HG03066 (cell line): Measurements from ENCODE around the gene ASB18.

Experiments
- ATAC-seq: cut with Tn5 transposase; IDR thresholded peaks from one replicate; pipeline ENCODE4 v1.9.1; 2021; ENCODE audit warnings: low read depth; ENCODE audit not compliant: unreplicated experiment

ASB18 gene

GRCh38 chr2:236164925-236165841, 99.0 kb downstream of the ASB18 start:
- ATAC-seq, result no peak

GRCh38 chr2:236164201-236164924, 99.8 kb downstream of the ASB18 start:
- no peak for ATAC-seq

DNA sequence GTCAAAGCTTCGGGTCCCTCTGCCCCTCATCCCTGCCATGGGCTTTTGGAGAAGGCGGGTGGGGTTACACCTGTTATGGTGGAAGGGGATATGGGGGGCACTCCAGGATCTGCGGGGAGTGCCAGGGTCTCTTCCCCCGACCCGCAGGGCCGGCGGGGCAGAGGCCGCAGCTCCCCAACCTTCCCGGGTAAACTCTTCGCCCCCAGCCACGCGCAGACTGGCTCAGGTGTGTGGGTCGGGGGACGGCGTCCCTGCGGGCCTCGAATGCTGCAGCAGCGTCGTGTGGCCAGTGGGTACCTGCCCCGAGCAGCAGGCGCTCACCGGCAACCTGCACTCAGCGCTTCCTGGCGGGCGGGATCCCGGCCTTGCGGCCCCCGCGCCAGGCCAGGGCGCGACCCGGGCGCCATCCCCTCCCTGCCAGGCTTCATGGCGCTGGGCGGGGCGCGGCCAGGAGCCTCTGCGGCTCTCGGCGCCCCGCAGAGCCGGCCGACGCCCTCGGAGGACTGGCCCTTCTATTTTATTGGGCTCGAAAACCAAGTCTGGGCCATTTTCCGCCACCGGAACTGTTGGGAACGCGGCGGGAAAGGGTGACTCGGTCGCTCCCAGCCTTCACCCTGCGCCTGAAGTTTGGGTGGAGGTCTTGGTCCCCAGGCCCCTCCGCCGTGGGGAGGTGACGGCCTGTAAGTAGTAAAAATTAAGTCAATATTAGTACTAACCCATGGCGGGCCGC, 100.6 kb downstream of the ASB18 start:
- no peak for ATAC-seq

GRCh38 chr2:236162882-236163470, 101.2 kb downstream of the ASB18 start:
- ATAC-seq, result no peak

GRCh38 chr2:236162031-236162845, 102.0 kb downstream of the ASB18 start:
- no peak for ATAC-seq

DNA sequence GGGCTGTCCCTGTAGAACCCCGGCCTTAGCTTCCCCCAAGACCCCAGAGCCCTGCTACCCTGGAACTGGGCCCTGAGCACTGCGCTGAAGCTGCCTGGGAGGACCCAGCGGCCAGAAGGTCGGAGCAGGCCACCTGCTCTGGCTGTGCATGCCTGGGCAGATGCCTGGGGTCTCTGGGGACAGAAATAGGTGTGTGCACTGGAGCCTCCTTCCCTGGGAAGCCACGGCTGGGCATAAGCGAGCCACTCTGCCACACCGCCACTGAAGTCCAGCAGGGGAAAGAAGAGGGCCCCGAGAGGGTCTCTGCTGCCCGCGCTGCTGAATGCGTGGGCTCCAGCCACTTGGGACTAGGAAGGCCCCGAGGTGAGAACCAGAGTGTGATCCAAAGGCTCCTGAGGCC, 102.7 kb downstream of the ASB18 start:
- ATAC-seq, result no peak

DNA sequence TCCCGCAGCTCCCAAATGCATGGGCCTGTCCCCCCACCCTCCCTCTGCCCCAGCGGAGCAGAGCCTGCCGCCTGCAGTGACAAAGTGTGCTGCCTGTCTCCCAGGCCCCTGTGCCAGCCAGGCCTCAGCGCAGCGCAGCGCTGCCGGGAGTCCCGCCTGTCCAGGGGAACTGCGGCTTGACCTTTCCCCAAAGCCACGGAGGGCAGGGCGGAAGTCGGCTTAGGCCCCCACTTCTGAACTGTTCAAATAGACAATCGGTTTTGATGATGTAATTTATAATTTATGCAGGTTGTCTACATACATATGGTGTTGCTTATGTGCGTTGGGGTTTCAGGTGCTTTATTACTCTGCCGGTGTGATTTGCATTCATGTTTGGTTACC, 103.1 kb downstream of the ASB18 start:
- ATAC-seq, result no peak

- ATAC-seq, result no peak
These were observed 103.7 kb downstream of the ASB18 start for GRCh38 chr2:236160366-236161081.

- no peak for ATAC-seq
These were observed 104.4 kb downstream of the ASB18 start for GRCh38 chr2:236159778-236160170.

DNA sequence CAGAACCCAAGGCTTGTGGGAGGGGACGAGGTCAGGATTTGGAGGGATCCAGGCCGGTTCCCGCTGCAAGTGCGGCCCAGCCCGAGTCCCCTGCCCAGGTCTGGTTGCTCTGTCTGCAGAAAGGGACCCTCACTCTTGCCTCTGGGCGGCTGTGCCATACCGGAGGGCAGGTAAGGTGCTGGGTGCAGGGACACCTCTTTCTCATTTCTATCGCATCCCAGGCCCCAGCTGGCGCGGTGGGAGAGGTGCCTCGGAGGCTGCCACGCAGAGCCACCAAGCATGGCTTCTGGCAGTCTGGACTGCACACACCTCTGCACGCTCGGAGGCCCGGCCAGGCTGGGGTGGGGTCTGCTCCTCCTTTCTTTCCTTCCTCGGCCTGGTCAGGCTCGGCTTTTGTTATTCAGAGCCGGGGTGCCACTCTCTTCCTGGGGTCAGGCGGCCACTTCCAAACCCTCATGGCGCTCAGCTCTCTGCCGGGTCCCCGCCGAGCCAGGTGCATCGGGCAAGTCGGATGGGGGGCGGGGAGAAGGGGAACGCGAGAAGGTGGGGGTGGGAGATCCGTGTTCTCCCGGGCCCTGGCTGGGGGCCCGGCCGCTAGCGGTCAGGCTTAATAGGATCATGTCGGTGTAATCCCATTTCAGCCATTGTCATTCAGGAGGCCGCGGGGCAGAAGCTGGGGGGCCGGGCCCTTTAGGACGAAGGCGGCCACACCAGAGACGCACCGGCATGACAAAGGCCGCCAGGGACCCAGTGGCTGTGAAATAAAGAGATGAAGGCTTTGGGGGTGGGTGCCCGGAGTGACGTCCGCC, 105.0 kb downstream of the ASB18 start:
- no peak for ATAC-seq

DNA sequence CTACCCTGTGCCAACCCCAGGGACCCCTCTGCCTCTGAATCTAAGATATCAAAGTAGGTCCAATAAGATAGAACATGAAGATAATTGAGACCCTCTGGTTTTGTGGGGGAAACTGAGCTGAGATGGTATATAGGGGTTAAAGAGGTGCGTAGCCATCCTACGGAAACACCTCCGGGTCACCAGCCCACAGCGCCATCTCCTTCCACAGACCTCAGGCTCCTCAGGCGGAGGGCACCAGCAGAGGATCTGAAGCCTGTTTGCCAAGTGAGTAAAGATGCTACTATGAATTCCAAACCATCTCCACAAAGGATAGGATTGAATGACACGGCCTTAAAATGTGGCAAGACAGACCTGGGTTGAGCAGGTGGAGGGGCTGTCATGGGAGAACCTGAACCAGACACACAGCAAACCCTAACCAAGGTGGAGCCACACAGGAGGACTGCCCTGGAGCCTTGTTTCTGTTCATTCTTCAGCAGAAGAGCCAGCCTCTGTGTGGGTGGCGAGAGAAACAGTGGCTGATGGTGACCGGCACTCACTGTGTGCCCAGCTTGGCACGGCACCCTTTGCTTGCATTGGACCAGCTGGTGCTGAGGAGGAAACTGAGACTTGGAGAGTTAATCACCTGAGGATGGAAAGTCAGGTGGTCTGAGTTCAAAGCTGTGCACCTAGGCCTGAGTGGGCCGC, 106.2 kb downstream of the ASB18 start:
- ATAC-seq, result no peak

- no peak for ATAC-seq
These were observed 106.8 kb downstream of the ASB18 start for GRCh38 chr2:236157366-236157765.

- ATAC-seq, result no peak
These were observed 107.4 kb downstream of the ASB18 start for GRCh38 chr2:236156860-236157194.

DNA sequence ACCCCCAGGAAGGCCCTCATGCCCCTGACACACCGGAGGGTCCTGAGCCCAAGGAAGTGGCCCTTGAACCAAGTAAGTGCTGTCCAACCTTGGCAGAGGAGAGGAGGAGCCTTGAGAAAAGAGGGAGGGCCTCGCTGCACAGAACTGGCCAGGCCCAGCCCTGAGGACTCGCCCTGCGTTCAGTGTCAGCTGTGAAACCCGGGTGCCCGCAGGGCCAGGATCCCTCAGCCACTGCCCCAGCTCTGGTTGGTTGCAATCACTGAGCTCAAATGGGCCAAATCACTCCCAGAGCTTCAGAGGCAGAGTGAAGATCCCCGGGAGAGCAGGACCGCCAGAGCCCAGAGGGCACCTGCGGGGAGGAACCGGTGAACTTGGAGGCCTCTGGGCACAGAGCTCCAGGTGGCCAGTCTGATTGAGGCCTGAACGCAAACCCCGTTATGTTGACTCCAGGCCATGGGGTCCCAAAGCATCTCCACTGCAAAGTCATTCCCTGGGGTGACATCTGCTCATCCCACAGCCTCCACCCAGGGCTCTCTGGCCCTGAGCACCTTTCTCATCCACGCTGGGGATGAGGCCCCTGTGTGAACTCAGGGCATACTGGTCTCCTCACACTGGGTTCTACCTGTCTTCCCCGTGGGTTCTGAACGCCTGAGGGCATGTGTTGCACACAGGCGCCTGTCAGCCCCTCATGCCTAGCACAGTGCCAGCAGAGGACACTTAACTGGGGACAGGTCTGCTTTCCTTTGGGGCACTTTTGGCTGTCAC, 107.9 kb downstream of the ASB18 start:
- ATAC-seq, result no peak

- ATAC-seq, result no peak
These were observed 108.8 kb downstream of the ASB18 start for GRCh38 chr2:236155406-236155805.

GRCh38 chr2:236146436-236146835, 117.8 kb downstream of the ASB18 start:
- ATAC-seq, result no peak

GRCh38 chr2:236143811-236144210, 120.4 kb downstream of the ASB18 start:
- ATAC-seq, result no peak
